SK-N-SH treated with all-trans-retinoic acid at 6 μM for 48 hours (cell line): Measurements from ENCODE around the gene COL6A3.

Experiments
- ATAC-seq: fragments of 200-7000 bp; cut with Tn5 transposase; 3 replicates; pipeline ENCODE4 v1.9.1; 2020; ENCODE audit warnings: mild to moderate bottlenecking, moderate library complexity
- ARNTL ChIP-seq: fragments of 450-650 bp; formaldehyde crosslinking; IDR thresholded peaks from 2 replicates; pipeline ENCODE4 v1.5.0; 2020; ENCODE audit warnings: low read depth, mild to moderate bottlenecking, moderate library complexity, borderline replicate concordance
- BACH2 ChIP-seq: fragments of 250-450 bp; sonication (Bioruptor Pico); IDR thresholded peaks from 2 replicates; pipeline ENCODE4 v1.9.0; 2021; ENCODE audit warnings: mild to moderate bottlenecking, borderline replicate concordance
- CSRNP3 ChIP-seq: fragments of 250-450 bp; sonication (Bioruptor Pico); IDR thresholded peaks from 2 replicates; pipeline ENCODE4 v1.5.1; 2021; ENCODE audit warnings: mild to moderate bottlenecking, moderate library complexity
- ESRRG ChIP-seq: fragments of 250-450 bp; sonication (Bioruptor Pico); IDR thresholded peaks from 2 replicates; pipeline ENCODE4 v1.6.1; 2021; ENCODE audit warnings: mild to moderate bottlenecking
- ISL1 ChIP-seq: fragments of 250-450 bp; sonication (Bioruptor Pico); IDR thresholded peaks from 2 replicates; pipeline ENCODE4 v2.1.2; 2022; ENCODE audit warnings: mild to moderate bottlenecking, moderate library complexity
- OSR1 ChIP-seq: fragments of 250-450 bp; sonication (Bioruptor Pico); IDR thresholded peaks from 2 replicates; pipeline ENCODE4 v1.8.0; 2022; ENCODE audit warnings: moderate library complexity, mild to moderate bottlenecking, inconsistent platforms
- PATZ1 ChIP-seq: fragments of 250-450 bp; sonication (Bioruptor Pico); IDR thresholded peaks from 2 replicates; pipeline ENCODE4 v1.8.0; 2020; ENCODE audit warnings: mild to moderate bottlenecking, moderate library complexity, borderline replicate concordance
- POU6F1 ChIP-seq: fragments of 250-450 bp; sonication (Bioruptor Pico); IDR thresholded peaks from 2 replicates; pipeline ENCODE4 v1.8.0; 2021; ENCODE audit warnings: low read depth, mild to moderate bottlenecking, moderate library complexity, borderline replicate concordance
- PPARA ChIP-seq: fragments of 250-450 bp; sonication (Bioruptor Pico); IDR thresholded peaks from 2 replicates; pipeline ENCODE4 v1.5.0; 2020; ENCODE audit warnings: mild to moderate bottlenecking, borderline replicate concordance
- RARB ChIP-seq: fragments of 250-450 bp; sonication (Bioruptor Pico); IDR thresholded peaks from 2 replicates; pipeline ENCODE4 v1.8.0; 2021; ENCODE audit warnings: mild to moderate bottlenecking, moderate library complexity
- SNAI2 ChIP-seq: fragments of 250-450 bp; sonication (Bioruptor Pico); IDR thresholded peaks from 2 replicates; pipeline ENCODE4 v1.5.0; 2020; ENCODE audit warnings: mild to moderate bottlenecking, moderate library complexity
- TCF4 ChIP-seq: fragments of 250-450 bp; sonication (Bioruptor Pico); IDR thresholded peaks from 2 replicates; pipeline ENCODE4 v1.8.0; 2021; ENCODE audit warnings: mild to moderate bottlenecking, moderate library complexity, borderline replicate concordance
- TOX ChIP-seq: fragments of 250-450 bp; sonication (Bioruptor Pico); IDR thresholded peaks from 2 replicates; pipeline ENCODE4 v1.8.0; 2021; ENCODE audit warnings: mild to moderate bottlenecking, moderate library complexity, borderline replicate concordance
- TSHZ2 ChIP-seq: fragments of 250-450 bp; sonication (Bioruptor Pico); IDR thresholded peaks from 2 replicates; pipeline ENCODE4 v1.5.0; 2020; ENCODE audit warnings: mild to moderate bottlenecking, moderate library complexity
- ZC3H10 ChIP-seq: fragments of 250-450 bp; sonication (Bioruptor Pico); IDR thresholded peaks from 2 replicates; pipeline ENCODE4 v1.5.1; 2021; ENCODE audit warnings: mild to moderate bottlenecking, moderate library complexity
- ZFP3 ChIP-seq: fragments of 250-450 bp; sonication (Bioruptor Pico); IDR thresholded peaks from 2 replicates; pipeline ENCODE4 v1.5.0; 2020; ENCODE audit warnings: mild to moderate bottlenecking, moderate library complexity
- ZFP30 ChIP-seq: fragments of 450-650 bp; formaldehyde crosslinking; IDR thresholded peaks from 2 replicates; pipeline ENCODE4 v1.5.0; 2022; ENCODE audit warnings: mild to moderate bottlenecking, moderate library complexity
- ZNF565 ChIP-seq: fragments of 450-650 bp; formaldehyde crosslinking; conservative IDR thresholded peaks from 2 replicates; pipeline ENCODE4 v1.5.0; 2020; ENCODE audit warnings: low read depth, mild to moderate bottlenecking, moderate library complexity
- ZNF8 ChIP-seq: fragments of 450-650 bp; formaldehyde crosslinking; IDR thresholded peaks from 2 replicates; pipeline ENCODE4 v1.5.0; 2020; ENCODE audit warnings: mild to moderate bottlenecking, moderate library complexity

The COL6A3 gene

GRCh38 chr2:237405006-237405559, 8.9 kb downstream of the COL6A3 start (continued):
- TF ChIP-seq ESRRG (CRISPR knock-in tag) (no peak), ZFP3 (CRISPR knock-in tag) (no peak), PATZ1 (CRISPR knock-in tag) (no peak)

GRCh38 chr2:237404413-237404812, 9.6 kb downstream of the COL6A3 start:
- ATAC-seq = no peak
- TF ChIP-seq ISL1 (CRISPR knock-in tag) (no peak), POU6F1 (CRISPR knock-in tag) (no peak), TSHZ2 (CRISPR knock-in tag) (no peak), ZFP3 (CRISPR knock-in tag) (no peak), PPARA (CRISPR knock-in tag) (no peak), ARNTL (CRISPR knock-in tag) (no peak), TCF4 (no peak), ZNF565 (no peak), ZNF8 (CRISPR knock-in tag) (no peak), OSR1 (CRISPR knock-in tag) (no peak), ESRRG (CRISPR knock-in tag) (no peak), ZC3H10 (CRISPR knock-in tag) (no peak), ZFP30 (no peak), RARB (no peak)
- TF ChIP-seq, all 23 proteins: peak for 0

- TF ChIP-seq ZNF565 (no peak), TOX (CRISPR knock-in tag) (no peak), RARB (no peak), CSRNP3 (CRISPR knock-in tag) (no peak), ESRRG (CRISPR knock-in tag) (no peak), BACH2 (CRISPR knock-in tag) (no peak), SNAI2 (no peak), POU6F1 (CRISPR knock-in tag) (no peak), ZC3H10 (CRISPR knock-in tag) (no peak), TCF4 (no peak), PPARA (CRISPR knock-in tag) (no peak), ISL1 (CRISPR knock-in tag) (no peak), OSR1 (CRISPR knock-in tag) (no peak), ZFP30 (no peak), ZFP3 (CRISPR knock-in tag) (no peak)
- peak; percentile 19; the same call in 1 of the 3 replicates for ATAC-seq
Observed at GRCh38 chr2:237403024-237403882, 10.7 kb downstream of the COL6A3 start.
